Activated T-helper 2 cell treated with anti-CD3 and anti-CD28 coated beads, Interferon-gamma antibody, Interleukin-2, Interleukin-4, amounts not matched to agents 10 μg/mL and 5 μg/mL and 100 μg/mL, durations not matched to agents 14 hours and 24 hours and 36 hours (primary cell): ENCODE data around the gene POU2F3. TPM values are rescaled to one million over a fixed set of nuclear protein-coding genes. Genes with fewer than 3 reads are reported as not detected.

Source experiments
- DNase-seq: peaks from one replicate; pipeline ENCODE4 v3.0.0; 2021; ENCODE audit warnings: low spot score
- H3K27ac Mint-ChIP-seq: one replicate; pipeline ENCODE4 v1.8.0; 2021; ENCODE audit warnings: mixed read lengths
- H3K27me3 Mint-ChIP-seq: one replicate; pipeline ENCODE4 v1.8.0; 2021; ENCODE audit warnings: low read depth, mixed read lengths
- H3K36me3 Mint-ChIP-seq: one replicate; pipeline ENCODE4 v1.8.0; 2021; ENCODE audit warnings: low read depth, mixed read lengths
- H3K4me1 Mint-ChIP-seq: one replicate; pipeline ENCODE4 v1.8.0; 2021; ENCODE audit warnings: low read depth, mixed read lengths
- H3K4me3 Mint-ChIP-seq: one replicate; pipeline ENCODE4 v1.8.0; 2021; ENCODE audit warnings: low read depth, mild to moderate bottlenecking, moderate library complexity, mixed read lengths
- H3K9me3 Mint-ChIP-seq: one replicate; pipeline ENCODE4 v1.8.0; 2021; ENCODE audit warnings: mixed read lengths
- intact Hi-C: fragments of 100-400 bp; cut with micrococcal nuclease; formaldehyde crosslinking; loops from one replicate; pipeline ENCODE4 v1.15.1; 2023
- total RNA-seq: library from RNA; stranded (reverse); gene quantifications from 2 replicates; pipeline ENCODE4 v1.2.3, GENCODE V29; 2022

POU2F3 gene
- total RNA-seq, 1 donor from 2014 or later: not detected

DNA sequence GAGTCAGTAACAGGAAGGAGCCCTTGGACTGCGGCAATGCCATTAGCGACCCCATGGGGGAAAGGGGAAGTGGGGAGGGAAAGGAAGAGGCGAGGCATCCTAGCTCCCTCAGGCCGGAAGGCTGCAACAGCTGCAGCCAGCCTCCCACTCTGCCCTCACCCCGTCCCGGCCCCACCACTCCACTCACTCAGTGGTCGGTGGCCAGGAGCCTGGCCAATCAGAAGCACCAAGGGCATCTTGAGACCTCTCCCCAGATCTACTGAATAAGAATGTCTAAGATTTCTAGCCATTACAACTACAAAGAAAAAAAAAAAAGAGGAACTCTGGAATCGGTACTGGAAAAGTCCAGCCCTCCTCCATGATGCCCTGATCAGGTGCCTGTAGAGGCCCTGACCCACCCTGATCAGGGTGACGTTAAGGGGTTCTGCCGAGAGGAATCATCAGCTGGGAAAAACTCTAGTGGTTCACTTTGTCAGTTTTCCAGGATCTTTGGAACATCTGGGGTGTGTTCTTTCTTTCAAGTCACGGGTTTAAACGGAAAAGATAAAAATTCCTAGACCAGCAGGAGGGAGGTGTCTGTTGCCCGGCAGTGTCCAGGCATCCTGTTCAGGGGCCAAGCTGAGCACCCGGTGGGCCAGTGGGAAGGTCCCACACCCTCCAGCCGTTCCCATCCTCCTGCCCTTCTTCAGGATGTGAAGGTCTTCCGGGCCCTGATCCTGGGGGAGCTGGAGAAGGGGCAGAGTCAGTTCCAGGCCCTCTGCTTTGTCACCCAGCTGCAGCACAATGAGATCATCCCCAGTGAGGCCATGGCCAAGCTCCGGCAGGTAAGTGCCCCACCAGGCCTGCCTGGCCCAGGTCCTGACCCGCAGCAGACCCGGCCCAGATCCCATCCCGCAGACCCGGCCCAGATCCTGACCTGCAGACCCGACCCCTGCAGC, 14.7 kb upstream of the POU2F3 start:
- H3K4me3 Mint-ChIP-seq: no peak overlapping the region
- intact Hi-C loops: no loop called here
- H3K27ac Mint-ChIP-seq: no peak overlapping the region
- no peak for DNase-seq
- H3K27me3 Mint-ChIP-seq: peaks cover 20% of the 10 kb centered on the region
- H3K36me3 Mint-ChIP-seq: no peaks in the 10 kb centered on the region
- peaks cover 6% of the 10 kb centered on the region for H3K4me1 Mint-ChIP-seq
- no peaks in the 10 kb centered on the region for H3K9me3 Mint-ChIP-seq

DNA sequence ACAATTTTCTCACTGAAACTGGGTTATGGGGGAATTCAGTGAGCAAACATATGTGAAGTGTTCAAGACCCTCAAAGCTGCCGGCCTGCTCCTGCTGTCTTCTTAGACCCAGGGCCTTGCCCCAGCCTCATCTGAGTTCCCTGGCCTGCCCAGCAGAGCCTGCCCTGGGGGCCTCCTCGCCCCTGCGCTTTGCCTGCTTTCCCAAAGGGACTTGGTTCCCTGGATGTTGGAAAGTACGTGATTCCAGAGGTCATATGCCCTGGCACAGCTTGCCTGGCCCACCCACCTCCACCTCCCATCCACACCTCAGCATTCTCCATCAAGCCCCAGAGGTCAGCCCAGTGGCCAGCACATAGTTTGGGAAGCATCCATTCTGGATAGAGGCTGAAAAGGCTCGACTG, 13.7 kb upstream of the POU2F3 start:
- intact Hi-C loops: no loop called here
- no peak for DNase-seq
- H3K27me3 Mint-ChIP-seq: peaks cover 17% of the 10 kb centered on the region
- H3K27ac Mint-ChIP-seq: no peak overlapping the region
- no peaks in the 10 kb centered on the region for H3K36me3 Mint-ChIP-seq
- H3K4me1 Mint-ChIP-seq: peaks cover 4% of the 10 kb centered on the region
- H3K4me3 Mint-ChIP-seq: no peak overlapping the region
- H3K9me3 Mint-ChIP-seq: no peaks in the 10 kb centered on the region

DNA sequence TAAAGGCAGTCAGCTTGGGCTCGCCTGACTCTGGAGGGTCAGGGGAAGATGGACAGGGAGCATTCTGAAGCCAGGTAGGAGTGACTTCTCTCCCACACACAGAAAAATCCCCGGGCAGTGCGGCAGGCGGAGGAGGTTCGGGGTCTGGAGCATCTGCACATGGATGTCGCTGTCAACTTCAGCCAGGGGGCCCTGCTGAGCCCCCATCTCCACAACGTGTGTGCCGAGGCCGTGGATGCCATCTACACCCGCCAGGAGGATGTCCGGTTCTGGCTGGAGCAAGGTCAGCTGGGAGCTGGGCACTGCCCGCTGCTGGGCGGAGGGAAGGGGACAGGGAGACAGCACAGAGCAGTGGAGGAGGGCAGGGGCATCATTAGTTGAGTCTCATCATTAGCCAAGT, 13.2 kb upstream of the POU2F3 start:
- no peak overlapping the region for H3K4me3 Mint-ChIP-seq
- H3K36me3 Mint-ChIP-seq: no peaks in the 10 kb centered on the region
- peaks cover 17% of the 10 kb centered on the region for H3K27me3 Mint-ChIP-seq
- H3K27ac Mint-ChIP-seq: no peak overlapping the region
- intact Hi-C loops: no loop called here
- no peak for DNase-seq
- no peaks in the 10 kb centered on the region for H3K9me3 Mint-ChIP-seq
- no peaks in the 10 kb centered on the region for H3K4me1 Mint-ChIP-seq

DNA sequence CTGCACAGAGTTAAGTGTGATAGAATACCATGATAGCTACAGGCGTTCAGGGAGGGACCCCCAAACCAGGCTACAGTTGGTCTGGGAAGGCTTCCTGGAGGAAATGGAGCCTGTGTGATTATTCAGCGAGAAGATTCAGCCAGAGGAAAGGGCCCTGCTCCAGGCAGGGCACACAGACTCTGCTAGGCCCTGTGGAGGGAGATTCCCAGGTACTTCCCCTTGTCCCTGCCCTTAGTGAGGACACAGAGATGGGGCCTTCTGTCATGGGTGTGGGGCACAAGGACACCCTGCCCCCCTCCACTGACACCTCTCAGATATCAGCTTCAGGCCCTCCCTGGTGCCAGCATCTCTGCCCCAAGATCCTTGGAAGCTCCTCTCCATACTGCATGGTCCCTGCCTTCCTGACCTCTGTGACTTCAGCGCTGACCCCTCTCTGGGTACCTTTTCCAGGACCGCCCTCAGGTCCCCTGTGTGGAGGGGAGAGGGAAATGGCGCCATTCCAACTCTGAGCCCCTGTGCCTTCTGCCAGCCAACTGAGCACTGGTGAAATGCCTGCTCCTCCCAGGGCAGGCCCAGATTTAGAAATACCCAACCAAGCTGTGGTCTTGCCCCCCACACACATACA, 12.6 kb upstream of the POU2F3 start:
- Mint-ChIP-seq H3K4me3 (no peak overlapping the region), H3K27me3 (peaks cover 17% of the 10 kb centered on the region), H3K4me1 (no peaks in the 10 kb centered on the region), H3K36me3 (no peaks in the 10 kb centered on the region), H3K9me3 (no peaks in the 10 kb centered on the region), H3K27ac (no peak overlapping the region)
- no peak for DNase-seq
- intact Hi-C loops: no loop called here

DNA sequence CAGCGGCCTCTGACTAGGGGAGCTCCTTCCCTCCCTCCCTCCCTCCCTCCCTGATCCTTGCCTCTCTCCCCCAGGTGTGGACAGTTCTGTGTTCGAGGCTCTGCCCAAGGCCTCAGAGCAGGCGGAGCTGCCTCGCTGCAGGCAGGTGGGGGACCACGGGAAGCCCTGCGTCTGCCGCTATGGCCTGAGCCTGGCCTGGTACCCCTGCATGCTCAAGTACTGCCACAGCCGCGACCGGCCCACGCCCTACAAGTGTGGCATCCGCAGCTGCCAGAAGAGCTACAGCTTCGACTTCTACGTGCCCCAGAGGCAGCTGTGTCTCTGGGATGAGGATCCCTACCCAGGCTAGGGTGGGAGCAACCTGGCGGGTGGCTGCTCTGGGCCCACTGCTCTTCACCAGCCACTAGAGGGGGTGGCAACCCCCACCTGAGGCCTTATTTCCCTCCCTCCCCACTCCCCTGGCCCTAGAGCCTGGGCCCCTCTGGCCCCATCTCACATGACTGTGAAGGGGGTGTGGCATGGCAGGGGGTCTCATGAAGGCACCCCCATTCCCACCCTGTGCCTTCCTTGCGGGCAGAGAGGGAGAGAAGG, 11.1 kb upstream of the POU2F3 start:
- no peaks in the 10 kb centered on the region for H3K4me1 Mint-ChIP-seq
- no peak overlapping the region for H3K4me3 Mint-ChIP-seq
- H3K27ac Mint-ChIP-seq: no peak overlapping the region
- no peaks in the 10 kb centered on the region for H3K9me3 Mint-ChIP-seq
- H3K36me3 Mint-ChIP-seq: no peaks in the 10 kb centered on the region
- H3K27me3 Mint-ChIP-seq: peaks cover 14% of the 10 kb centered on the region
- no peak for DNase-seq
- intact Hi-C loops: no loop called here

DNA sequence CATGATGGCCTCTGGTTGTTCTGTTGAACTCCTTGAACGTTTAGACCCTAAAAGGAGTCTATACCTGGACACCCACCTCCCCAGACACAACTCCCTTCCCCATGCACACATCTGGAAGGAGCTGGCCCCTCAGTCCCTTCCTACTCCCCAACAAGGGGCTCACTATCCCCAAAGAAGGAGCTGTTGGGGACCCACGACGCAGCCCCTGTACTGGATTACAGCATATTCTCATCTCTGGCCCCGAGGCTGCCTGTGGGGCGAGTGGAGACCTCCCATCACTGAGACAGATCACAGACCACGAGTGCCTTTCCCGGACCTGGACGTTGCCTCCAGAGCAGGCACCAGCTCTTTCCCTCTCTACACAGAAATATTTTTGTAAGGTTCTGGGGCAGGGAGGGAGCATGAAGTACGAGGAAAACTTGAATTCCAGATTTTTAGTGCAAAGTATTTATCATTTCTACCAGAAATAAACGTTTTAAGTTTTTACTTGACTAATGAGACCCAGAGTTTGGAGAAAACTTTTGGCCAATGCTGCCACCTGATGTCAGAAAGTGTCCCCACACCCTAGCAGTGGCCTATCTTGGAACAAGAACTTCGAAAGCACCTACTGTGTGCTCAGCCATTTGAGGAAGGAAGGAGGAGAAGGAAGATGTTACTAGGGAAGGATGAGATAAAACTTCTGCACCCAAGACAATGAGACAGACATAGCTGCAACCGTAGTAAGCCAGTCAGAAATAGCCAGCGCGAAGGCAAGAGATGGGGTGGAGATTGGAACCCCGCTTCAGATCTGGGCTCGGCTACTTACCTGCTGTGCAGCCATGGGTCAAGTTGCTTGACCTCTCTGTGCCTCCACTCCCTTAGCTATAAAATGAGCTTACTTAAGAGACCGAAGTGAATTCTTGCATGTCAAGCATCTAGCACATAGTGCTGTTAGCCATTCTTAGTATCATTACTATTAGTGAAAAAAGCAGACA, 10.2 kb upstream of the POU2F3 start:
- H3K27me3 Mint-ChIP-seq: peaks cover 14% of the 10 kb centered on the region
- DNase-seq: no peak
- no peaks in the 10 kb centered on the region for H3K36me3 Mint-ChIP-seq
- intact Hi-C loops: loop anchor here (2.0 kb wide), 1 partner anchor 57 kb away; no protein-coding TSS in a partner anchor
- no peaks in the 10 kb centered on the region for H3K4me1 Mint-ChIP-seq
- H3K9me3 Mint-ChIP-seq: no peaks in the 10 kb centered on the region
- no peak overlapping the region for H3K4me3 Mint-ChIP-seq
- H3K27ac Mint-ChIP-seq: no peak overlapping the region

DNA sequence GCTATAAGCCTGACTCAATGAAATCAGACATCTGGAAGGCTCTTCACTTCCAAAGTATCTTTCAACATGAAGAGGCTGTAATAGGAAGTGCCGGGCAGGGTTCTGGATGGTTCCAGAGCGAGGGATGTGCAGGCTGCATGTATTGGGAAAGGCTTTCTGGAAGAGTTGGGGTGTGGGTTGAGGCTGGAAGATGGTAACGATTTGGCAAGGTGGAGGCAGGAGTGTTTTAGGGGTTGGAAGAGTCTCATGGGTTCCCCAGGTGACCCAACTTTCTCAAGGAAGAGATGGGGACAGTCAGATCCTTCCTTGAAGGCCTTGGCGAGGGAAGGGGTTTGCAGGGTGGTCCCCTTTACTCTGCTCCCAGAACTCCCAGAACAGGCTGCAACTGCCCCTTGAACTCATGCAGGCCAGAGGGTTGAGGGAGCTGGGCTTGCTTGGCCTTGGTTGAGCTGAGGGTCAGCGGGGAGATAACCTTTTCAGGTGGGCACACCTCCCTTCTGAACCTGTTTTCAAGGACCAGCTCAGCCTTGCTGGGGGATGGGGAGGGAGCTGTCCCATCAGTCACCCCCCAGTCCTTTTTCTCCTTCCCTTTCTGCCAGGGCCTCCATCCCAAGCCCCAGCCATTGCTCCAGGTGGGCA, 9.4 kb upstream of the POU2F3 start:
- no peaks in the 10 kb centered on the region for H3K9me3 Mint-ChIP-seq

DNA sequence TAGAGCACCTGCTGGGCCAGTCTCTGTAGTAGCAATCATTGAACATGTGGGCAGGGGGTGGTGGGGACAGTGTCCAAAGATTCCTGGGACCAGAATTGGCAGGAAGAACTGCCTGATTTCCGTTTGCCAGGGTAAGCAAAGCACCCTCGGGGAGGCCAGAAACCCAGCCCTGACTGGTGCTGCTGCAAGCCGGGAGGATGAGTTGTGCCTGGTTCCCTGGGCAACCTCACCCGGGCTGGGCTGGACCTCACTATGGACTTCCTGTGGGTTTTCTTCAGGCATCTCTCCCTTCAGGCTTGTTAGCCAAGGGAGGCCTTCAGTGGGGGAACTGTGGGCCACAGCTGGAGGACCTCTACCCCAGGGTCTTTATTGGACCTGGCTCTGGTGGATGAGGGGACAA, 8.0 kb upstream of the POU2F3 start:
- H3K4me1 Mint-ChIP-seq: no peaks in the 10 kb centered on the region
- no peak overlapping the region for H3K27ac Mint-ChIP-seq
- intact Hi-C loops: loop anchor here (2.0 kb wide), 1 partner anchor 59 kb away; no protein-coding TSS in a partner anchor
- peaks cover 23% of the 10 kb centered on the region for H3K27me3 Mint-ChIP-seq
- H3K4me3 Mint-ChIP-seq: no peak overlapping the region
- H3K36me3 Mint-ChIP-seq: no peaks in the 10 kb centered on the region
- no peaks in the 10 kb centered on the region for H3K9me3 Mint-ChIP-seq
- no peak for DNase-seq

More for the DNA sequence above, 9.4 kb upstream of the POU2F3 start:
- Mint-ChIP-seq H3K4me3 (no peak overlapping the region), H3K36me3 (no peaks in the 10 kb centered on the region), H3K27me3 (peaks cover 15% of the 10 kb centered on the region), H3K27ac (no peak overlapping the region), H3K4me1 (no peaks in the 10 kb centered on the region)
- DNase-seq: no peak
- intact Hi-C loops: loop anchor here (2.0 kb wide), 1 partner anchor 58 kb away; no protein-coding TSS in a partner anchor

DNA sequence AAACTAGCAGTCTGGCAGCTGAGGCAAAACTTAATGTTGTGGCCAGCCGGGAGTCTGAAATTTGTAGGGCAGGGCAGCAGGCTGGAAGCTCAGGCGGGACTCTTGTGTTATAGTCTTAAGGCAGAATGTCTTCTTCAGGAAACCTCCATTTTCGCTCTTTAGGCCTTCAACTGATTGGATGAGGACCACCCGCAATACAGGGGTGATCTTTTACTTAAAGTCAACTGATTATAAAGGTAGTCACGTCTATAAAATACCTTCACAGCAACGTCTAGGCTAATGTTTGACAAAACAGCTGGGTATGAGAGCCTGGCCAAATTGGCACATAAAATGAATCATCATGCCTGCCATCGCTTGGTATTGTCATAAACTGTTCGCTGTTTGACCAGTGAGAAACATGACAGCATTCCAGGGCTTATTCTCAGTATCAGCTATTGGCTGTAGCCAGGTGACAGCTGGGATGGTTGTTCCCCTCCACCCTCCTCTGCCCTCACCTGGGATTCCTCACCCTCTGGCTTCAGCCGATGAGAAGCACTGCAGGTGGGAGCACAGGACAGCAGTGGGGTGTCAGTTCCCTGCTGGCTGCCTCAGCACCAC, 6.6 kb upstream of the POU2F3 start:
- DNase-seq: no peak
- Mint-ChIP-seq H3K36me3 (no peaks in the 10 kb centered on the region), H3K27me3 (peaks cover 34% of the 10 kb centered on the region), H3K4me1 (no peaks in the 10 kb centered on the region), H3K9me3 (no peaks in the 10 kb centered on the region), H3K27ac (no peak overlapping the region), H3K4me3 (no peak overlapping the region)
- intact Hi-C loops: no loop called here

DNA sequence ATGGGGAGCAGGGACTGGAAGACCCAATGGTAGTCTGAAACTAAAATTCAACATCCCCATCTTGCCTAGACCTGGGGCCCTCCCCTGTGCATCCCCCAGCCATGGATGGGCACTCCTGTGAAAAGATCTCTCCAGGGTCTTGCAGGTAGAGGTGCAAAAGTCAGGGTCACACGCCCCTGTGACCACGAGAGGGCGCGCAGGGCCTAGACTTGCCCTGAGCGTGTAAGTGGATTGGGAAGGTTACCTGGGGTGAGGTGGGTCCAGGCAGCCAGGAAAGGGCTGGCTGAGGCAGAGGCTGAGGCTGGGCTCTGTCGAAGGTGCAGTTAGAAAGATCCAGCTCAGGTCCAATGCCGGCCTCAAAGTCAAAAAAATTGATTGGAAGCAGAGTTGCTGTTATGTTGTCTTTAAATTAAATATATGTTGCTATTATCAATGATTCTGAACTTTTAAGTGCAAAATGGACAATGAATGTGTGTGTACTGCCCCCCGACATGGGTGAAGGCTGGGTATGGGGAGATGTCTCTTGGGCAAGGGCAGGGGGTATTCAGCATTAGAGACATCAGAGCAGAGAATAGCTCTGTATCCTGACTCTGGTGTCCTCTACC, 4.8 kb upstream of the POU2F3 start:
- H3K4me3 Mint-ChIP-seq: no peak overlapping the region
- intact Hi-C loops: loop anchor here (1.0 kb wide), 1 partner anchor 68 kb away; no protein-coding TSS in a partner anchor
- no peaks in the 10 kb centered on the region for H3K9me3 Mint-ChIP-seq
- no peaks in the 10 kb centered on the region for H3K36me3 Mint-ChIP-seq
- peaks cover 43% of the 10 kb centered on the region for H3K27me3 Mint-ChIP-seq
- no peaks in the 10 kb centered on the region for H3K4me1 Mint-ChIP-seq
- no peak overlapping the region for H3K27ac Mint-ChIP-seq
- DNase-seq: peak; percentile 47
